ENCODE data around the gene TOP3B.

GRCh38 chr22:21933413-21933812 lies 49.2 kb downstream of the TOP3B start:
- TF ChIP-seq, protein P1, sequence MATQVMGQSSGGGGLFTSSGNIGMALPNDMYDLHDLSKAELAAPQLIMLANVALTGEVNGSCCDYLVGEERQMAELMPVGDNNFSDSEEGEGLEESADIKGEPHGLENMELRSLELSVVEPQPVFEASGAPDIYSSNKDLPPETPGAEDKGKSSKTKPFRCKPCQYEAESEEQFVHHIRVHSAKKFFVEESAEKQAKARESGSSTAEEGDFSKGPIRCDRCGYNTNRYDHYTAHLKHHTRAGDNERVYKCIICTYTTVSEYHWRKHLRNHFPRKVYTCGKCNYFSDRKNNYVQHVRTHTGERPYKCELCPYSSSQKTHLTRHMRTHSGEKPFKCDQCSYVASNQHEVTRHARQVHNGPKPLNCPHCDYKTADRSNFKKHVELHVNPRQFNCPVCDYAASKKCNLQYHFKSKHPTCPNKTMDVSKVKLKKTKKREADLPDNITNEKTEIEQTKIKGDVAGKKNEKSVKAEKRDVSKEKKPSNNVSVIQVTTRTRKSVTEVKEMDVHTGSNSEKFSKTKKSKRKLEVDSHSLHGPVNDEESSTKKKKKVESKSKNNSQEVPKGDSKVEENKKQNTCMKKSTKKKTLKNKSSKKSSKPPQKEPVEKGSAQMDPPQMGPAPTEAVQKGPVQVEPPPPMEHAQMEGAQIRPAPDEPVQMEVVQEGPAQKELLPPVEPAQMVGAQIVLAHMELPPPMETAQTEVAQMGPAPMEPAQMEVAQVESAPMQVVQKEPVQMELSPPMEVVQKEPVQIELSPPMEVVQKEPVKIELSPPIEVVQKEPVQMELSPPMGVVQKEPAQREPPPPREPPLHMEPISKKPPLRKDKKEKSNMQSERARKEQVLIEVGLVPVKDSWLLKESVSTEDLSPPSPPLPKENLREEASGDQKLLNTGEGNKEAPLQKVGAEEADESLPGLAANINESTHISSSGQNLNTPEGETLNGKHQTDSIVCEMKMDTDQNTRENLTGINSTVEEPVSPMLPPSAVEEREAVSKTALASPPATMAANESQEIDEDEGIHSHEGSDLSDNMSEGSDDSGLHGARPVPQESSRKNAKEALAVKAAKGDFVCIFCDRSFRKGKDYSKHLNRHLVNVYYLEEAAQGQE (IDR thresholded peaks at IDR 0.05; ENCODE audit: insufficient read depth in 1 of 2, low read depth in 2 of 2, low read length in 1 of 2) = no peak
- TF ChIP-seq, protein P2, sequence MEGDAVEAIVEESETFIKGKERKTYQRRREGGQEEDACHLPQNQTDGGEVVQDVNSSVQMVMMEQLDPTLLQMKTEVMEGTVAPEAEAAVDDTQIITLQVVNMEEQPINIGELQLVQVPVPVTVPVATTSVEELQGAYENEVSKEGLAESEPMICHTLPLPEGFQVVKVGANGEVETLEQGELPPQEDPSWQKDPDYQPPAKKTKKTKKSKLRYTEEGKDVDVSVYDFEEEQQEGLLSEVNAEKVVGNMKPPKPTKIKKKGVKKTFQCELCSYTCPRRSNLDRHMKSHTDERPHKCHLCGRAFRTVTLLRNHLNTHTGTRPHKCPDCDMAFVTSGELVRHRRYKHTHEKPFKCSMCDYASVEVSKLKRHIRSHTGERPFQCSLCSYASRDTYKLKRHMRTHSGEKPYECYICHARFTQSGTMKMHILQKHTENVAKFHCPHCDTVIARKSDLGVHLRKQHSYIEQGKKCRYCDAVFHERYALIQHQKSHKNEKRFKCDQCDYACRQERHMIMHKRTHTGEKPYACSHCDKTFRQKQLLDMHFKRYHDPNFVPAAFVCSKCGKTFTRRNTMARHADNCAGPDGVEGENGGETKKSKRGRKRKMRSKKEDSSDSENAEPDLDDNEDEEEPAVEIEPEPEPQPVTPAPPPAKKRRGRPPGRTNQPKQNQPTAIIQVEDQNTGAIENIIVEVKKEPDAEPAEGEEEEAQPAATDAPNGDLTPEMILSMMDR (IDR thresholded peaks at IDR 0.05) = no peak
- TF ChIP-seq POLR2AphosphoS5 (IDR thresholded peaks at IDR 0.05; ENCODE audit: low read depth, low read length) = no peak
- TF ChIP-seq SIN3A (IDR thresholded peaks at IDR 0.05; ENCODE audit: borderline replicate concordance, insufficient read depth, low read depth, low read length) = no peak
- TF ChIP-seq TCF7L2 (IDR thresholded peaks at IDR 0.05; ENCODE audit: low read depth, low read length) = no peak
